ENCODE data around the gene ERCC2. TPM values are rescaled to one million over a fixed set of nuclear protein-coding genes. Genes with fewer than 3 reads are reported as not detected.

Gene ERCC2
- total and polyA plus RNA-seq, 2 experiments from 2014 or later = 33.3 to 81.1 TPM

DNA sequence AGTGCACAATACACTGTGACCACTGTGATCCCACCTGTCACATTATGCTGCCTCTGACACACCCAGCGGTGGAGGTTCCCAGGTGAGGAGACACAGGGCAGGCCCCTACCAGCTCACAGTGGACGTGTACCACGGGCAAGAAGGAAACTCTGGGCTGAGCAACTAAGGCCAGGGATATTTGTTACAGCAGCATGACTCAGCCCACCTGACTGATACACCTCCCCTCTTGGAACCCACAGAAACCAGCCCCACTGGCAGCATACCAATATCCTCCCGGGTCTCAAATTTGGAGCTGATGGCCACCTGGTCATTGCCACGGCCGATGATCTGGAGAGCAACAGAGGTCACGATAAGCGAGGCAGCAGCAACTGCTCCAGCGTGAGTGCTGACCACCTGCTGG, 15.0 kb downstream of the ERCC2 start:
- Mint-ChIP-seq H3K27ac (no peak overlapping the region), H3K9me3 (no peaks in the 10 kb centered on the region), H3K36me3 (ENCODE audit: low read depth) (peaks cover 79% of the 10 kb centered on the region), H3K27me3 (ENCODE audit: insufficient read depth, low read depth, poor library complexity) (peaks cover 19% of the 10 kb centered on the region), H3K4me3 (no peak overlapping the region), H3K4me1 (no peaks in the 10 kb centered on the region; the same call in 2 of the 3 replicates)
- no peak for DNase-seq (ENCODE audit: low spot score)
- Histone ChIP-seq H3K79me2 (replicated peaks; ENCODE audit: insufficient read depth) (no peaks in the 10 kb centered on the region), H3K4me3 (no peak overlapping the region), H2AFZ (no peak overlapping the region), H3K36me3 (ENCODE audit: insufficient read depth) (peaks cover 32% of the 10 kb centered on the region; the same call in 1 of the 2 replicates), H4K20me1 (replicated peaks; ENCODE audit: insufficient read depth) (peaks cover 10% of the 10 kb centered on the region), H3K27me3 (ENCODE audit: insufficient read depth) (no peaks in the 10 kb centered on the region), H3K27ac (ENCODE audit: low read depth) (no peak overlapping the region), H3K9me2 (ENCODE audit: insufficient read depth) (no peaks in the 10 kb centered on the region), H3K4me2 (no peak overlapping the region), H3K4me1 (ENCODE audit: insufficient read depth) (no peaks in the 10 kb centered on the region), H3F3A (replicated peaks; ENCODE audit: low read depth) (no peaks in the 10 kb centered on the region)
- no peak for ATAC-seq
- no peak for TF ChIP-seq ZNF331 (CRISPR knock-in tag; IDR thresholded peaks at IDR 0.05; ENCODE audit: low read depth)
- no peak for TF ChIP-seq NANOG (IDR thresholded peaks at IDR 0.05; ENCODE audit: borderline replicate concordance)
- TF ChIP-seq, protein P1, sequence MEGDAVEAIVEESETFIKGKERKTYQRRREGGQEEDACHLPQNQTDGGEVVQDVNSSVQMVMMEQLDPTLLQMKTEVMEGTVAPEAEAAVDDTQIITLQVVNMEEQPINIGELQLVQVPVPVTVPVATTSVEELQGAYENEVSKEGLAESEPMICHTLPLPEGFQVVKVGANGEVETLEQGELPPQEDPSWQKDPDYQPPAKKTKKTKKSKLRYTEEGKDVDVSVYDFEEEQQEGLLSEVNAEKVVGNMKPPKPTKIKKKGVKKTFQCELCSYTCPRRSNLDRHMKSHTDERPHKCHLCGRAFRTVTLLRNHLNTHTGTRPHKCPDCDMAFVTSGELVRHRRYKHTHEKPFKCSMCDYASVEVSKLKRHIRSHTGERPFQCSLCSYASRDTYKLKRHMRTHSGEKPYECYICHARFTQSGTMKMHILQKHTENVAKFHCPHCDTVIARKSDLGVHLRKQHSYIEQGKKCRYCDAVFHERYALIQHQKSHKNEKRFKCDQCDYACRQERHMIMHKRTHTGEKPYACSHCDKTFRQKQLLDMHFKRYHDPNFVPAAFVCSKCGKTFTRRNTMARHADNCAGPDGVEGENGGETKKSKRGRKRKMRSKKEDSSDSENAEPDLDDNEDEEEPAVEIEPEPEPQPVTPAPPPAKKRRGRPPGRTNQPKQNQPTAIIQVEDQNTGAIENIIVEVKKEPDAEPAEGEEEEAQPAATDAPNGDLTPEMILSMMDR (conservative IDR thresholded peaks at IDR 0.05; ENCODE audit: low read depth in 2 of 2) = no peak
- TF ChIP-seq EZH2 (IDR thresholded peaks at IDR 0.05; ENCODE audit: low read depth, unreplicated experiment) = no peak
- no peak for TF ChIP-seq ETS1 (IDR thresholded peaks at IDR 0.05)
- TF ChIP-seq CREB1 (CRISPR knock-in tag; IDR thresholded peaks at IDR 0.05; ENCODE audit: low read depth) = no peak
- TF ChIP-seq, protein P2, sequence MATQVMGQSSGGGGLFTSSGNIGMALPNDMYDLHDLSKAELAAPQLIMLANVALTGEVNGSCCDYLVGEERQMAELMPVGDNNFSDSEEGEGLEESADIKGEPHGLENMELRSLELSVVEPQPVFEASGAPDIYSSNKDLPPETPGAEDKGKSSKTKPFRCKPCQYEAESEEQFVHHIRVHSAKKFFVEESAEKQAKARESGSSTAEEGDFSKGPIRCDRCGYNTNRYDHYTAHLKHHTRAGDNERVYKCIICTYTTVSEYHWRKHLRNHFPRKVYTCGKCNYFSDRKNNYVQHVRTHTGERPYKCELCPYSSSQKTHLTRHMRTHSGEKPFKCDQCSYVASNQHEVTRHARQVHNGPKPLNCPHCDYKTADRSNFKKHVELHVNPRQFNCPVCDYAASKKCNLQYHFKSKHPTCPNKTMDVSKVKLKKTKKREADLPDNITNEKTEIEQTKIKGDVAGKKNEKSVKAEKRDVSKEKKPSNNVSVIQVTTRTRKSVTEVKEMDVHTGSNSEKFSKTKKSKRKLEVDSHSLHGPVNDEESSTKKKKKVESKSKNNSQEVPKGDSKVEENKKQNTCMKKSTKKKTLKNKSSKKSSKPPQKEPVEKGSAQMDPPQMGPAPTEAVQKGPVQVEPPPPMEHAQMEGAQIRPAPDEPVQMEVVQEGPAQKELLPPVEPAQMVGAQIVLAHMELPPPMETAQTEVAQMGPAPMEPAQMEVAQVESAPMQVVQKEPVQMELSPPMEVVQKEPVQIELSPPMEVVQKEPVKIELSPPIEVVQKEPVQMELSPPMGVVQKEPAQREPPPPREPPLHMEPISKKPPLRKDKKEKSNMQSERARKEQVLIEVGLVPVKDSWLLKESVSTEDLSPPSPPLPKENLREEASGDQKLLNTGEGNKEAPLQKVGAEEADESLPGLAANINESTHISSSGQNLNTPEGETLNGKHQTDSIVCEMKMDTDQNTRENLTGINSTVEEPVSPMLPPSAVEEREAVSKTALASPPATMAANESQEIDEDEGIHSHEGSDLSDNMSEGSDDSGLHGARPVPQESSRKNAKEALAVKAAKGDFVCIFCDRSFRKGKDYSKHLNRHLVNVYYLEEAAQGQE (IDR thresholded peaks at IDR 0.05; ENCODE audit: unreplicated experiment) = no peak
- TF ChIP-seq ZNF114 (CRISPR knock-in tag; IDR thresholded peaks at IDR 0.05) = no peak
- TF ChIP-seq POLR2AphosphoS5 (IDR thresholded peaks at IDR 0.05; ENCODE audit: low read depth) = no peak
- TF ChIP-seq, protein P3, sequence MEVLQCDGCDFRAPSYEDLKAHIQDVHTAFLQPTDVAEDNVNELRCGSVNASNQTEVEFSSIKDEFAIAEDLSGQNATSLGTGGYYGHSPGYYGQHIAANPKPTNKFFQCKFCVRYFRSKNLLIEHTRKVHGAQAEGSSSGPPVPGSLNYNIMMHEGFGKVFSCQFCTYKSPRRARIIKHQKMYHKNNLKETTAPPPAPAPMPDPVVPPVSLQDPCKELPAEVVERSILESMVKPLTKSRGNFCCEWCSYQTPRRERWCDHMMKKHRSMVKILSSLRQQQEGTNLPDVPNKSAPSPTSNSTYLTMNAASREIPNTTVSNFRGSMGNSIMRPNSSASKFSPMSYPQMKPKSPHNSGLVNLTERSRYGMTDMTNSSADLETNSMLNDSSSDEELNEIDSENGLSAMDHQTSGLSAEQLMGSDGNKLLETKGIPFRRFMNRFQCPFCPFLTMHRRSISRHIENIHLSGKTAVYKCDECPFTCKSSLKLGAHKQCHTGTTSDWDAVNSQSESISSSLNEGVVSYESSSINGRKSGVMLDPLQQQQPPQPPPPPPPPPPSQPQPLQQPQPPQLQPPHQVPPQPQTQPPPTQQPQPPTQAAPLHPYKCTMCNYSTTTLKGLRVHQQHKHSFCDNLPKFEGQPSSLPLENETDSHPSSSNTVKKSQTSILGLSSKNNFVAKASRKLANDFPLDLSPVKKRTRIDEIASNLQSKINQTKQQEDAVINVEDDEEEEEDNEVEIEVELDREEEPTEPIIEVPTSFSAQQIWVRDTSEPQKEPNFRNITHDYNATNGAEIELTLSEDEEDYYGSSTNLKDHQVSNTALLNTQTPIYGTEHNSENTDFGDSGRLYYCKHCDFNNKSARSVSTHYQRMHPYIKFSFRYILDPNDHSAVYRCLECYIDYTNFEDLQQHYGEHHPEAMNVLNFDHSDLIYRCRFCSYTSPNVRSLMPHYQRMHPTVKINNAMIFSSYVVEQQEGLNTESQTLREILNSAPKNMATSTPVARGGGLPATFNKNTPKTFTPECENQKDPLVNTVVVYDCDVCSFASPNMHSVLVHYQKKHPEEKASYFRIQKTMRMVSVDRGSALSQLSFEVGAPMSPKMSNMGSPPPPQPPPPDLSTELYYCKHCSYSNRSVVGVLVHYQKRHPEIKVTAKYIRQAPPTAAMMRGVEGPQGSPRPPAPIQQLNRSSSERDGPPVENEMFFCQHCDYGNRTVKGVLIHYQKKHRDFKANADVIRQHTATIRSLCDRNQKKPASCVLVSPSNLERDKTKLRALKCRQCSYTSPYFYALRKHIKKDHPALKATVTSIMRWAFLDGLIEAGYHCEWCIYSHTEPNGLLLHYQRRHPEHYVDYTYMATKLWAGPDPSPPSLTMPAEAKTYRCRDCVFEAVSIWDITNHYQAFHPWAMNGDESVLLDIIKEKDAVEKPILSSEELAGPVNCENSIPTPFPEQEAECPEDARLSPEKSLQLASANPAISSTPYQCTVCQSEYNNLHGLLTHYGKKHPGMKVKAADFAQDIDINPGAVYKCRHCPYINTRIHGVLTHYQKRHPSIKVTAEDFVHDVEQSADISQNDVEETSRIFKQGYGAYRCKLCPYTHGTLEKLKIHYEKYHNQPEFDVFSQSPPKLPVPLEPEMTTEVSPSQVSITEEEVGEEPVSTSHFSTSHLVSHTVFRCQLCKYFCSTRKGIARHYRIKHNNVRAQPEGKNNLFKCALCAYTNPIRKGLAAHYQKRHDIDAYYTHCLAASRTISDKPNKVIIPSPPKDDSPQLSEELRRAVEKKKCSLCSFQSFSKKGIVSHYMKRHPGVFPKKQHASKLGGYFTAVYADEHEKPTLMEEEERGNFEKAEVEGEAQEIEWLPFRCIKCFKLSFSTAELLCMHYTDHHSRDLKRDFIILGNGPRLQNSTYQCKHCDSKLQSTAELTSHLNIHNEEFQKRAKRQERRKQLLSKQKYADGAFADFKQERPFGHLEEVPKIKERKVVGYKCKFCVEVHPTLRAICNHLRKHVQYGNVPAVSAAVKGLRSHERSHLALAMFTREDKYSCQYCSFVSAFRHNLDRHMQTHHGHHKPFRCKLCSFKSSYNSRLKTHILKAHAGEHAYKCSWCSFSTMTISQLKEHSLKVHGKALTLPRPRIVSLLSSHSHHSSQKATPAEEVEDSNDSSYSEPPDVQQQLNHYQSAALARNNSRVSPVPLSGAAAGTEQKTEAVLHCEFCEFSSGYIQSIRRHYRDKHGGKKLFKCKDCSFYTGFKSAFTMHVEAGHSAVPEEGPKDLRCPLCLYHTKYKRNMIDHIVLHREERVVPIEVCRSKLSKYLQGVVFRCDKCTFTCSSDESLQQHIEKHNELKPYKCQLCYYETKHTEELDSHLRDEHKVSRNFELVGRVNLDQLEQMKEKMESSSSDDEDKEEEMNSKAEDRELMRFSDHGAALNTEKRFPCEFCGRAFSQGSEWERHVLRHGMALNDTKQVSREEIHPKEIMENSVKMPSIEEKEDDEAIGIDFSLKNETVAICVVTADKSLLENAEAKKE (CRISPR knock-in tag; IDR thresholded peaks at IDR 0.05) = no peak
- no peak for TF ChIP-seq JUNB (IDR thresholded peaks at IDR 0.05; ENCODE audit: unreplicated experiment)
- no peak for TF ChIP-seq EZH2phosphoT487 (IDR thresholded peaks at IDR 0.05; ENCODE audit: unreplicated experiment)
- TF ChIP-seq STAT1 (IDR thresholded peaks at IDR 0.05; ENCODE audit: unreplicated experiment) = no peak

Measured in GM23338 (cell line).